ENCODE results near the gene GALNS. TPM values are rescaled to one million over a fixed set of nuclear protein-coding genes. Genes with fewer than 3 reads are reported as not detected.

GALNS gene
- total and polyA plus RNA-seq, 2 donors (not counting 3 experiments of a cell fraction or from before 2014, with no cell fraction given): 21.8 to 40.2 TPM

DNA sequence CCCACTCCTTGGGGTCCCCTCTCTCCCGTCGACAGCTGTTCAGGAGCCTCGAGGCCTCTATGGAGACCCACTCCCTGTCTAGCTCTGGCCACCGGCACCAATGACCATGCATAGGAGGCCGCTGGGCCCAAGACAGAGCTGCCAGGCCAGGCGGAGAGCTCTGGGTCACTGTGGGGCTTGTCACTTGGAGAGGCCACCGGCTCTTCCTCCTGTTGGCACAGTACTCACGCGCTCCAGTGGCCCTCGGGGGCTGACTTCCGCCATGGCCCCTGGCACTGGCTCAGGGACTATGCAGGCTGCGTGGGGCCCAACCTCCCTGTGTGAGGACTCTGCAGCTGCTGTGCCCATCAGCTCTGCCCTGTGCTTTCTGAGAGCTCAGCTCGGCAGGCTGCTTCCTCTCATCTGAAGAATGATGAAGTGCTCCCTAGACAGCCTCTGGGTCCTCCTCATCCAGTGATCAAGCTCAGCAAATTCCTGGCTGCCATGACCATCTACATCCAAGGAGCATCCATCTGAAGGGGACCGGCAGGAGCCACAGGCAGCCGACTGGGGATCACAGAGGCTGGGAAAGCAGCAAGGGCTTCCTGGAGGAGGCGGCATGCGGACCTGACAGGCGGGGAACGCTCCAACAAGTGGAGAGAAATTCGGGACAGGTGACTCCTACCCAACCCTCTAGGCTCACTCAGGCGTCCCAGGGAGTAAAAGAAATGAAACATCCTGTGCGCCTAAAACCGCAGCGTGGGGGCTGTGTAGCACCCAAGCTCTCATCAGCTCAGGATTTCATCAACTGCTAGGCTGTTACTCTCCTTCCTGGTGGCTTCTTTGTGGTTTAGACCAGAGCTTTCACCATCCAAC is 16.8 kb downstream of the GALNS start:
- Histone ChIP-seq H3K36me3 (ENCODE audit: control insufficient read depth in 2 of 2, extremely low read depth in 1 of 2, insufficient read depth in 2 of 2, low read length in 2 of 2) (peaks cover 0 to 12% of the 10 kb centered on the region in 2 experiments), H2AFZ (ENCODE audit: low read depth, low read length) (no peak overlapping the region), H3K79me2 (ENCODE audit: control insufficient read depth, insufficient read depth, low read length) (no peaks in the 10 kb centered on the region), H3K9me3 (replicated peaks; ENCODE audit: control insufficient read depth, insufficient read depth, low read length) (no peaks in the 10 kb centered on the region), H3K4me1 (ENCODE audit: control insufficient read depth, extremely low read depth, insufficient read depth, low read length) (no peaks in the 10 kb centered on the region), H3K4me2 (ENCODE audit: insufficient read depth, low read length) (no peak overlapping the region), H4K20me1 (replicated peaks; ENCODE audit: control insufficient read depth, extremely low read depth, insufficient read depth, low read length) (no peaks in the 10 kb centered on the region), H3K27me3 (ENCODE audit: control insufficient read depth in 2 of 2, insufficient read depth in 2 of 2, low read length in 2 of 2) (no peaks in the 10 kb centered on the region), H3K4me3 (replicated peaks in 1 of 3; ENCODE audit: insufficient read depth in 1 of 3, low read depth in 1 of 3, low read length in 3 of 3) (no peak overlapping the region), H3K9ac (replicated peaks; ENCODE audit: extremely low read depth, insufficient read depth, low read length) (no peak overlapping the region), H3K27ac (ENCODE audit: insufficient read depth, low read depth, low read length) (no peak overlapping the region), H3K9me1 (replicated peaks; ENCODE audit: control insufficient read depth, extremely low read depth, insufficient read depth, low read length) (no peaks in the 10 kb centered on the region)
- ChIA-PET CTCF (interaction anchor here (0.9 to 1.3 kb wide), 2 partner anchors 9 to 17 kb away, joined by 3 read pairs; partner anchors contain the start of gene TRAPPC2L), POLR2A (no interaction called here)
- BruUV-seq (replicated peaks): no TSS peak
- TF ChIP-seq, protein P1, sequence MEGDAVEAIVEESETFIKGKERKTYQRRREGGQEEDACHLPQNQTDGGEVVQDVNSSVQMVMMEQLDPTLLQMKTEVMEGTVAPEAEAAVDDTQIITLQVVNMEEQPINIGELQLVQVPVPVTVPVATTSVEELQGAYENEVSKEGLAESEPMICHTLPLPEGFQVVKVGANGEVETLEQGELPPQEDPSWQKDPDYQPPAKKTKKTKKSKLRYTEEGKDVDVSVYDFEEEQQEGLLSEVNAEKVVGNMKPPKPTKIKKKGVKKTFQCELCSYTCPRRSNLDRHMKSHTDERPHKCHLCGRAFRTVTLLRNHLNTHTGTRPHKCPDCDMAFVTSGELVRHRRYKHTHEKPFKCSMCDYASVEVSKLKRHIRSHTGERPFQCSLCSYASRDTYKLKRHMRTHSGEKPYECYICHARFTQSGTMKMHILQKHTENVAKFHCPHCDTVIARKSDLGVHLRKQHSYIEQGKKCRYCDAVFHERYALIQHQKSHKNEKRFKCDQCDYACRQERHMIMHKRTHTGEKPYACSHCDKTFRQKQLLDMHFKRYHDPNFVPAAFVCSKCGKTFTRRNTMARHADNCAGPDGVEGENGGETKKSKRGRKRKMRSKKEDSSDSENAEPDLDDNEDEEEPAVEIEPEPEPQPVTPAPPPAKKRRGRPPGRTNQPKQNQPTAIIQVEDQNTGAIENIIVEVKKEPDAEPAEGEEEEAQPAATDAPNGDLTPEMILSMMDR (IDR thresholded peaks at IDR 0.05; ENCODE audit: extremely low read depth in 1 of 2, insufficient read depth in 1 of 2, low read depth in 1 of 2, low read length in 2 of 2): no peak
- TF ChIP-seq GATA2 (IDR thresholded peaks at IDR 0.05; ENCODE audit: insufficient read depth, insufficient read length, low read depth, low read length): no peak
- TF ChIP-seq MYC (IDR thresholded peaks at IDR 0.05; ENCODE audit: low read depth, low read length): no peak
- no peak for TF ChIP-seq FOS (IDR thresholded peaks at IDR 0.05; ENCODE audit: borderline replicate concordance, insufficient read depth, low read length)
- TF ChIP-seq POLR2A (IDR thresholded peaks at IDR 0.05; ENCODE audit: low read depth, low read length): no peak
- no peak for TF ChIP-seq POLR2AphosphoS5 (IDR thresholded peaks at IDR 0.05; ENCODE audit: insufficient read depth, low read depth, low read length)
- TF ChIP-seq EZH2 (IDR thresholded peaks at IDR 0.05; ENCODE audit: borderline replicate concordance, low read depth, low read length, severe bottlenecking): no peak
- TF ChIP-seq, protein P2, sequence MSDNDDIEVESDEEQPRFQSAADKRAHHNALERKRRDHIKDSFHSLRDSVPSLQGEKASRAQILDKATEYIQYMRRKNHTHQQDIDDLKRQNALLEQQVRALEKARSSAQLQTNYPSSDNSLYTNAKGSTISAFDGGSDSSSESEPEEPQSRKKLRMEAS (IDR thresholded peaks at IDR 0.05; ENCODE audit: insufficient read depth, insufficient read length): no peak
- no peak for TF ChIP-seq JUN (IDR thresholded peaks at IDR 0.05; ENCODE audit: borderline replicate concordance, insufficient read depth, insufficient read length, low read depth)
- no peak for DNase-seq (ENCODE audit: low read depth, low spot score)
- dilution Hi-C loops (cut with MboI; ENCODE audit: extremely low pct_ligation_motif_present, low sequenced_read_pairs): no loop called here
- FAIRE-seq: no peak
- intact Hi-C loops (cut with micrococcal nuclease): no loop called here
